ENCODE data around the gene SCGB1A1. TPM values are rescaled to one million over a fixed set of nuclear protein-coding genes. Genes with fewer than 3 reads are reported as not detected.
"Not testable (repeated sequence)": the region's sequence is repeated elsewhere in the genome, so short reads cannot be mapped to it uniquely, and the experiment has no call there.

The SCGB1A1 gene
- not detected in 2 replicates for total RNA-seq

DNA sequence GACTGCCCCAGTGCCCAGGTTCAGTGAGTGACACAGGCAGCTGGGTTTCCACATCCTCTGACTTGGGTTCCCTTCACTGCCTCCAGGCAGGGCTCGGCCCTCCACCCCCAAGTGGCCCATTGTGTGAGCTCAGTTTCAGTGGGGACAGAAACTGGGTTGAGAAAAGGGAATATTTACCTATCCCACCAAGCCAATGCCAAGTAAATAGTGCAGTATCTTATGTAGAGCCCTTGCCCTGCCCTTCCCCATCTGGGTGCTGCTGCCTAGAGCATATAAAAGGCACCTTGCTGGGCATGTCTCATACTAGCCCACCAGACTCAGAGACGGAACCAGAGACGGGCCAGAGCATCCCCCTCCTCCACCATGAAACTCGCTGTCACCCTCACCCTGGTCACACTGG, at the start of gene SCGB1A1:
Gene SCGB1A1 (plus strand): TSS at position 301 of the 400 bp plus-strand sequence. CDS start 63 bp downstream, at position 364.
- Mint-ChIP-seq H3K27ac (no peak within 1 kb of the TSS), H3K9me3 (no peaks in the 10 kb centered on the region), H3K4me1 (ENCODE audit: low read depth) (no peaks in the 10 kb centered on the region), H3K36me3 (ENCODE audit: low read depth) (no peaks in the 10 kb centered on the region), H3K27me3 (ENCODE audit: insufficient read depth) (no peaks in the 10 kb centered on the region), H3K4me3 (no peak within 1 kb of the TSS)
- no peak for DNase-seq (ENCODE audit: low spot score)
- intact Hi-C loops (cut with micrococcal nuclease) = no loop called here

GRCh38 chr11:62370743-62371440, 47.9 kb upstream of the SCGB1A1 start:
- H3K27ac Mint-ChIP-seq = peak overlapping the region; percentile 84
- no peaks in the 10 kb centered on the region for H3K9me3 Mint-ChIP-seq
- peaks cover 19% of the 10 kb centered on the region for H3K4me1 Mint-ChIP-seq (ENCODE audit: low read depth)
- intact Hi-C loops (cut with micrococcal nuclease) = no loop called here
- H3K36me3 Mint-ChIP-seq (ENCODE audit: low read depth) = no peaks in the 10 kb centered on the region
- peak overlapping the region; percentile 71 for H3K4me3 Mint-ChIP-seq
- peak; percentile 38 for DNase-seq (ENCODE audit: low spot score)
- H3K27me3 Mint-ChIP-seq (ENCODE audit: insufficient read depth) = no peaks in the 10 kb centered on the region

DNA sequence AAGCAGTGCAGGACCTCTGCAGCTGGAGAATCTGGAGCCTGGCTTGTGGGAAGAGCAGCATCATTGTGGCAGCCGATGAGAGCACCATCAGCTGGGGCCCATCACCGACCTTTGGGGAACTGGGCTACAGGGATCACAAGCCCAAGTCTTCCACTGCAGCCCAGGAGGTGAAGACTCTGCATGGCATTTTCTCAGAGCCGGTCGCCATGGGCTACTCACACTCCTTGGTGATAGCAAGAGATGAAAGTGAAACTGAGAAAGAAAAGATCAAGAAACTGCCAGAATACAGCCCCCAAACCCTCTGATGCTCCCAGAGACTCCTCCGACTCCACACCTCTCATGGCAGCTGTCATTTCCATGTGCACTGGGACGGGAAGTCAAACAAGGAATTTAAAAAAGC, 46.0 kb upstream of the SCGB1A1 start:
- no peaks in the 10 kb centered on the region for H3K9me3 Mint-ChIP-seq
- intact Hi-C loops (cut with micrococcal nuclease) = no loop called here
- no peak for DNase-seq (ENCODE audit: low spot score)
- H3K27me3 Mint-ChIP-seq (ENCODE audit: insufficient read depth) = no peaks in the 10 kb centered on the region
- H3K27ac Mint-ChIP-seq = no peak overlapping the region
- H3K4me1 Mint-ChIP-seq (ENCODE audit: low read depth) = peaks cover 19% of the 10 kb centered on the region
- no peaks in the 10 kb centered on the region for H3K36me3 Mint-ChIP-seq (ENCODE audit: low read depth)
- no peak overlapping the region for H3K4me3 Mint-ChIP-seq

- intact Hi-C loops (cut with micrococcal nuclease) = no loop called here
- no peaks in the 10 kb centered on the region for H3K36me3 Mint-ChIP-seq (ENCODE audit: low read depth)
- DNase-seq (ENCODE audit: low spot score) = no peak
- no peaks in the 10 kb centered on the region for H3K9me3 Mint-ChIP-seq
- H3K4me1 Mint-ChIP-seq (ENCODE audit: low read depth) = peaks cover 23% of the 10 kb centered on the region
- H3K27me3 Mint-ChIP-seq (ENCODE audit: insufficient read depth) = peaks cover 3% of the 10 kb centered on the region
- no peak overlapping the region for H3K27ac Mint-ChIP-seq
- no peak overlapping the region for H3K4me3 Mint-ChIP-seq
Measured at GRCh38 chr11:62373464-62374119, 45.2 kb upstream of the SCGB1A1 start.

GRCh38 chr11:62374801-62375200, 44.0 kb upstream of the SCGB1A1 start:
- Mint-ChIP-seq H3K27ac (no peak overlapping the region), H3K27me3 (ENCODE audit: insufficient read depth) (peaks cover 9% of the 10 kb centered on the region), H3K4me3 (no peak overlapping the region), H3K4me1 (ENCODE audit: low read depth) (peaks cover 28% of the 10 kb centered on the region), H3K9me3 (no peaks in the 10 kb centered on the region), H3K36me3 (ENCODE audit: low read depth) (no peaks in the 10 kb centered on the region)
- no peak for DNase-seq (ENCODE audit: low spot score)
- intact Hi-C loops (cut with micrococcal nuclease) = no loop called here

GRCh38 chr11:62378459-62379063, 40.3 kb upstream of the SCGB1A1 start:
- Mint-ChIP-seq H3K4me1 (ENCODE audit: low read depth) (peaks cover 19% of the 10 kb centered on the region), H3K27me3 (ENCODE audit: insufficient read depth) (peaks cover 13% of the 10 kb centered on the region)
- not testable (repeated sequence) for H3K9me3 Mint-ChIP-seq; H3K4me3 Mint-ChIP-seq; H3K27ac Mint-ChIP-seq; DNase-seq (ENCODE audit: low spot score); H3K36me3 Mint-ChIP-seq (ENCODE audit: low read depth)
- intact Hi-C loops (cut with micrococcal nuclease) = loop anchor here (1.0 kb wide), 3 partner anchors 38 to 207 kb away; no protein-coding TSS in a partner anchor

DNA sequence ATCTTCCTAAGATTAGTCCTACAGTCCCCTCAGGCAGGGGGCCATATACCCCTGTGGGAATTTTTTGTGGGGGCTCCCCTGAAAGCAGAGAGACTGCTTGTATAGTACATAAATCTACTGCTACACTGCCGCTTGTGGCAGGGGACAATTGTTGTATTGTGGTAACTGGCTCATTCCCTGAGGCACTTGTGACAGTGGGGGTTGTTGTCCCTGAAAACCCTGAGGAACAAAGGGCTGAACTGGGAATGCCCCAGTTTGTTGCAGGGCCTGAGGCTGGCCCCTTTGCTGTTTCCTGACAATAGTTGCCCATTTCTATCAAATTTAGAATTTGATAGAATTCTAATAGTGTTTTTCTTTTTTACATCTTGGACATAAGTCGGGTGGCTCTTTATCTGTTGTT, 39.2 kb upstream of the SCGB1A1 start:
- H3K9me3 Mint-ChIP-seq; DNase-seq (ENCODE audit: low spot score); H3K4me3 Mint-ChIP-seq; intact Hi-C loops (cut with micrococcal nuclease); H3K36me3 Mint-ChIP-seq (ENCODE audit: low read depth); H3K27ac Mint-ChIP-seq: not testable (repeated sequence)
- Mint-ChIP-seq H3K4me1 (ENCODE audit: low read depth) (peaks cover 19% of the 10 kb centered on the region), H3K27me3 (ENCODE audit: insufficient read depth) (peaks cover 13% of the 10 kb centered on the region)

DNA sequence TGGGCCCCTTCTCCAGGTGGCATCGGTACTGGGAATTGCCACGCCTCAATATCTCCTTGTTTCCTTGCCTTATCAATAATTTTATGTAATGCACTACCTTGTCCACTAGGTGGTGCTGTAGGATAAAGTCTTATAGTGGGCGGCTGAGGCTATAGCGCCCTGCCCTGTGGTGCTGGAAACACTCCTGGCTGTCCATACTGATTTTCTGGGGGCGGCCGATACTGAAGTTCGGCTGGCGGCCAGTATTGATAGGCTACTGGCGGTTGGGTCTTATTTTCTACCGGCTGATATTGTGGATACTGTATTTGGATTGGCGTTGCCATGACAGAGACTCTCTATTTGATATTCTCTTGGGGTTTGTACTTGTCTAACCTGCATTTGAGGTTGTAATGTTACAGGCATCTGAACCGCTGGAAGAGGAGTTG, 38.0 kb upstream of the SCGB1A1 start:
- not testable (repeated sequence) for H3K9me3 Mint-ChIP-seq; H3K27ac Mint-ChIP-seq; H3K4me3 Mint-ChIP-seq; H3K36me3 Mint-ChIP-seq (ENCODE audit: low read depth)
- peaks cover 13% of the 10 kb centered on the region for H3K27me3 Mint-ChIP-seq (ENCODE audit: insufficient read depth)
- intact Hi-C loops (cut with micrococcal nuclease) = loop anchor here (1.0 to 10.0 kb wide), 5 partner anchors 12 to 484 kb away; no protein-coding TSS in a partner anchor
- H3K4me1 Mint-ChIP-seq (ENCODE audit: low read depth) = peaks cover 19% of the 10 kb centered on the region
- DNase-seq (ENCODE audit: low spot score) = peak; percentile 41

GRCh38 chr11:62383822-62384221, 35.0 kb upstream of the SCGB1A1 start:
- Mint-ChIP-seq H3K4me1 (ENCODE audit: low read depth) (peaks cover 19% of the 10 kb centered on the region), H3K4me3 (no peak overlapping the region)
- intact Hi-C loops (cut with micrococcal nuclease) = loop anchor here (10.0 kb wide), 1 partner anchor 481 kb away; no protein-coding TSS in a partner anchor

GRCh38 chr11:62386083-62386482, 32.8 kb upstream of the SCGB1A1 start:
- H3K9me3 Mint-ChIP-seq = not testable (repeated sequence)
- intact Hi-C loops (cut with micrococcal nuclease) = loop anchor here (10.0 kb wide), 1 partner anchor 479 kb away; no protein-coding TSS in a partner anchor

More at GRCh38 chr11:62383822-62384221, 35.0 kb upstream of the SCGB1A1 start:
- no peaks in the 10 kb centered on the region for H3K36me3 Mint-ChIP-seq (ENCODE audit: low read depth)
- H3K27ac Mint-ChIP-seq = no peak overlapping the region
- DNase-seq (ENCODE audit: low spot score) = no peak
- peaks cover 10% of the 10 kb centered on the region for H3K27me3 Mint-ChIP-seq (ENCODE audit: insufficient read depth)
- no peaks in the 10 kb centered on the region for H3K9me3 Mint-ChIP-seq

GRCh38 chr11:62387381-62387780, 31.5 kb upstream of the SCGB1A1 start:
- H3K9me3 Mint-ChIP-seq = no peaks in the 10 kb centered on the region
- peaks cover 8% of the 10 kb centered on the region for H3K27me3 Mint-ChIP-seq (ENCODE audit: insufficient read depth)
- DNase-seq (ENCODE audit: low spot score) = no peak
- no peak overlapping the region for H3K4me3 Mint-ChIP-seq
- H3K27ac Mint-ChIP-seq = no peak overlapping the region
- intact Hi-C loops (cut with micrococcal nuclease) = loop anchor here (10.0 kb wide), 1 partner anchor 477 kb away; no protein-coding TSS in a partner anchor
- peaks cover 6% of the 10 kb centered on the region for H3K4me1 Mint-ChIP-seq (ENCODE audit: low read depth)
- H3K36me3 Mint-ChIP-seq (ENCODE audit: low read depth) = no peaks in the 10 kb centered on the region

More at GRCh38 chr11:62386083-62386482, 32.8 kb upstream of the SCGB1A1 start:
- H3K27me3 Mint-ChIP-seq (ENCODE audit: insufficient read depth); DNase-seq (ENCODE audit: low spot score); H3K4me1 Mint-ChIP-seq (ENCODE audit: low read depth); H3K4me3 Mint-ChIP-seq; H3K27ac Mint-ChIP-seq; H3K36me3 Mint-ChIP-seq (ENCODE audit: low read depth): not testable (repeated sequence)

- Mint-ChIP-seq H3K27ac (no peak overlapping the region), H3K27me3 (ENCODE audit: insufficient read depth) (peaks cover 8% of the 10 kb centered on the region)
Measured at GRCh38 chr11:62388999-62389398, 29.8 kb upstream of the SCGB1A1 start.

GRCh38 chr11:62390237-62390636, 28.6 kb upstream of the SCGB1A1 start:
- Mint-ChIP-seq H3K27ac (no peak overlapping the region), H3K9me3 (no peaks in the 10 kb centered on the region)
- intact Hi-C loops (cut with micrococcal nuclease) = loop anchor here (5.0 kb wide), 1 partner anchor 92 kb away; no protein-coding TSS in a partner anchor

More at GRCh38 chr11:62388999-62389398, 29.8 kb upstream of the SCGB1A1 start:
- Mint-ChIP-seq H3K4me1 (ENCODE audit: low read depth) (peaks cover 6% of the 10 kb centered on the region), H3K9me3 (no peaks in the 10 kb centered on the region), H3K4me3 (no peak overlapping the region), H3K36me3 (ENCODE audit: low read depth) (no peaks in the 10 kb centered on the region)
- intact Hi-C loops (cut with micrococcal nuclease) = loop anchor here (10.0 kb wide), 1 partner anchor 476 kb away; no protein-coding TSS in a partner anchor
- no peak for DNase-seq (ENCODE audit: low spot score)

More at GRCh38 chr11:62390237-62390636, 28.6 kb upstream of the SCGB1A1 start:
- peaks cover 8% of the 10 kb centered on the region for H3K27me3 Mint-ChIP-seq (ENCODE audit: insufficient read depth)
- no peak for DNase-seq (ENCODE audit: low spot score)
- no peak overlapping the region for H3K4me3 Mint-ChIP-seq
- H3K4me1 Mint-ChIP-seq (ENCODE audit: low read depth) = peaks cover 14% of the 10 kb centered on the region
- no peaks in the 10 kb centered on the region for H3K36me3 Mint-ChIP-seq (ENCODE audit: low read depth)
